ENCODE data around the gene AKR1C2.

DNA sequence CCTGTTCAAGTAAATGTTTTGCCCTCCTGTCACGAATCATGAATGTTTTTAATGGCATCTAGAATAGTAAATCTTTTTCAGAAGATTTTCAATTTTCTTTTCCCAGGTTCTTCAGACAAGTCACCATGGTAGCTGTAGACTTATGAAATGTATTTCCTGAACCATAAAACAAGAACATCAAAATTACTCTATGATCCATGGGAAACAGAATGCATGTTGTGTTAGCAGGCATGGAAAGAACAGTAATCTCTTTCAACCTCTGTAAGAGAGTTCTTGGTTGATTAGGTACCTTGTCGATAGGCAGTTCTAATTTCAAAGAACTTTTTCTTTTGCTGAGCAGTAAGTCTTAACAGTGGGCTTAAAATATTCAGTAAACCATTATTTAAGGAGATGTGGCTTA lies 22.9 kb downstream of the AKR1C2 start:
- TF ChIP-seq YY1 (IDR thresholded peaks at IDR 0.05; ENCODE audit: insufficient read depth, insufficient read length) (no peak), SUZ12 (IDR thresholded peaks at IDR 0.05; ENCODE audit: extremely low read depth, insufficient read depth, insufficient read length) (no peak), ZNF274 (IDR thresholded peaks at IDR 0.05; ENCODE audit: low read depth, low read length) (no peak)

All from NT2/D1 (cell line).